Measurements from ENCODE around the gene RAB29. TPM values are rescaled to one million over a fixed set of nuclear protein-coding genes. Genes with fewer than 3 reads are reported as not detected.

RAB29 gene
- total RNA-seq, 4 donors from 2014 or later = 1.1 to 13.9 (median 10.2) TPM

DNA sequence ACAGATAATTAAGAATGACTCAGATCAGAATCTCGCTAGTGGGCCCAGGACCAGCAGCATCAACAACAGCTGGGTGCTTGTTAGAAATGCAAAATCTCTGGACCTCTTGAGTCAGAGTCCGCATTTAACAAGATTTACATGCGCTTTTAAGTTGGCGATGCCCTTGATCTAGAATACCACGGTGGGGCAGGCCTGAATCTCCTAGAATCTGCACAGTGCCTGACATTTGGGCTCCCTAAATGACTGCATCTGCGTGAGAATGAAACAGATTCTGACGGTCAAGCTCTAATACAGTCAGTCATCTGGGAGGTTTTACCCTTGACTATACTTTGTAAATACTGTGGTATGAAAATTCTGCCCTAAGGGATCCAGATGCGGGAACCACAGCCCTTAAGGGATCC is 17.2 kb upstream of the RAB29 start:
- Histone ChIP-seq H3K9me3 (no peaks in the 10 kb centered on the region), H3K4me3 (no peak overlapping the region), H3K36me3 (no peaks in the 10 kb centered on the region), H3K27me3 (no peaks in the 10 kb centered on the region), H3K27ac (no peak overlapping the region), H3K4me1 (no peaks in the 10 kb centered on the region)
- TF ChIP-seq POLR2AphosphoS5 (IDR thresholded peaks at IDR 0.05) (no peak), POLR2A (IDR thresholded peaks at IDR 0.05) (no peak), CTCF (IDR thresholded peaks at IDR 0.05) (no peak), EP300 (IDR thresholded peaks at IDR 0.05; ENCODE audit: low read depth) (no peak)
- in situ Hi-C loops (cut with MboI; ENCODE audit: low pct_ligation_motif_present in 1 of 4, low pct_unique_long_range_greater_than_20kb in 1 of 4, low sequenced_read_pairs in 3 of 4) (loop anchor here (10.0 to 25.0 kb wide), 5 partner anchors 120 to 320 kb away; partner anchors contain the start of gene AVPR1B (in 4 of the 4)), intact Hi-C loops (cut with DNase I; ENCODE audit: low total_unique reads) (no loop called here)
- 60 to 67% methylated on average over 6 to 8 of the region's 8 CpGs for WGBS, 2 donors (ENCODE audit: low coverage in 1 of 2)
- no peak for DNase-seq

DNA sequence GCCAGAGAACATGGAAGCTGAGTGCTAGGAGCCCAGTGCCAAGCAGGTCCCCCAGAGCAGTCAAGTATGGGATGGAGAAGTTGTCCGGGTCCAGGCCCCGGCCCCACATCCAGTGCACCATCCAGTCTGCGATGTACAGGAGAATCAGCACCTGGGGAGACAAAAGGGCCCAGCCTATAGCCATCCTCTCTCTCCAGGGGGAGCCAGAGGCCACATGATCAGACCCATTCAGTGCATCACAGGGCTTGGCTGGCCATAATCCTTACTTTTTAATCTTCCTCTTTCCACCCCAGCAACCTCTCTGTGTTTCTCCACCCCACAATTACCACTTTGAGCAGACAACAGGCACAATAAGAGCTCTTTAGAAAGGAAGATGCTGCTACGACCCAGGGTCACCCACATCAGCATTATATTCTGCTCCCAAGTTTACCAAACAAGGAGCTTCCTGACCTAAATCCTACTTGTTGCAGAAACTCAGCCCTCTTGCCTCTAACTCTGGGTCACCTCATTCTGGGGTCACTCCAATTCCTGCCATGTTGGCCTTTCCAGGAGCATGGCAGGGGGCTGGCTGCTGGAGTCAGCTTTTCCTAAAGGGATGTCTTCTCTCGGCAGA is 16.4 kb upstream of the RAB29 start:
- TF ChIP-seq POLR2A (IDR thresholded peaks at IDR 0.05) (no peak), POLR2AphosphoS5 (IDR thresholded peaks at IDR 0.05) (no peak), EP300 (IDR thresholded peaks at IDR 0.05; ENCODE audit: low read depth) (no peak), CTCF (IDR thresholded peaks at IDR 0.05) (peak; percentile 65 to 78 (median 70))
- H3K36me3 ChIP-seq = no peaks in the 10 kb centered on the region
- no peaks in the 10 kb centered on the region for H3K9me3 ChIP-seq
- in situ Hi-C loops (cut with MboI; ENCODE audit: low pct_ligation_motif_present in 1 of 4, low pct_unique_long_range_greater_than_20kb in 1 of 4, low sequenced_read_pairs in 3 of 4) = loop anchor here (10.0 to 25.0 kb wide), 5 partner anchors 121 to 321 kb away; partner anchors contain the start of gene AVPR1B (in 4 of the 4)
- H3K27ac ChIP-seq = no peak overlapping the region
- WGBS, 2 donors (ENCODE audit: low coverage in 1 of 2) = 47 to 62% methylated on average over 4 to 5 of the region's 5 CpGs
- peak; percentile 63 for DNase-seq
- intact Hi-C loops (cut with DNase I; ENCODE audit: low total_unique reads) = loop anchor here (2.0 kb wide), 1 partner anchor 185 kb away; no protein-coding TSS in a partner anchor
- no peaks in the 10 kb centered on the region for H3K4me1 ChIP-seq
- no peaks in the 10 kb centered on the region for H3K27me3 ChIP-seq
- H3K4me3 ChIP-seq = no peak overlapping the region

- in situ Hi-C loops (cut with MboI; ENCODE audit: low pct_ligation_motif_present in 1 of 4, low pct_unique_long_range_greater_than_20kb in 1 of 4, low sequenced_read_pairs in 3 of 4) (loop anchor here (25.0 kb wide), 3 partner anchors 125 to 325 kb away; partner anchors contain the start of gene AVPR1B (in 4 of the 4)), intact Hi-C loops (cut with DNase I; ENCODE audit: low total_unique reads) (no loop called here)
- no peak overlapping the region for H3K4me3 ChIP-seq
- no peaks in the 10 kb centered on the region for H3K36me3 ChIP-seq
- DNase-seq = no peak
- H3K27ac ChIP-seq = no peak overlapping the region
- H3K4me1 ChIP-seq = no peaks in the 10 kb centered on the region
- TF ChIP-seq POLR2AphosphoS5 (IDR thresholded peaks at IDR 0.05) (no peak), CTCF (IDR thresholded peaks at IDR 0.05) (no peak), POLR2A (IDR thresholded peaks at IDR 0.05) (no peak), EP300 (IDR thresholded peaks at IDR 0.05; ENCODE audit: low read depth) (no peak)
- no peaks in the 10 kb centered on the region for H3K9me3 ChIP-seq
- no peaks in the 10 kb centered on the region for H3K27me3 ChIP-seq
- 90 to 92% methylated on average over 4 to 10 of the region's 10 CpGs for WGBS, 2 donors (ENCODE audit: low coverage in 1 of 2)
These were observed 12.1 kb upstream of the RAB29 start for GRCh38 chr1:205787287-205787916.

DNA sequence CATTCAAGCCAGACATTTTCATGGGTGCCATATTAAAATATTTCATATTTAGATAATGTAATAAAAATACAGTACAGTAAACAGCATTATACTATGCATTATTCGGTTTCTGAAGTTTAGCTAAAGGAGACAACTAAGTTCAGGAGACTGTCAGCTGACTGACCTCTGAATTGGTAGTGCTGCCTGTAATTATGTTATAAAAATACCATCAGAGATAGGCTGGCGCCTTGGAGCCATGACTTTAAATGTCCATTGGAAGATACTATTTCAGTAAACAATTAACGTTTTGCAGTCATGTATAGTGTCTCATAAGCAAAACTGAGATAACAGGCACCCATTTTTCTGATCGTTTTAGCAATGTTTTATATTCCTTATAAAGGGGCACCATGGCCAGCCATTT is 11.3 kb upstream of the RAB29 start:
- WGBS, 2 donors (ENCODE audit: low coverage in 1 of 2) = 29 to 39% methylated on average over 4 of the region's 4 CpGs
- TF ChIP-seq EP300 (IDR thresholded peaks at IDR 0.05; ENCODE audit: low read depth) (no peak), POLR2A (IDR thresholded peaks at IDR 0.05) (no peak), POLR2AphosphoS5 (IDR thresholded peaks at IDR 0.05) (no peak), CTCF (IDR thresholded peaks at IDR 0.05) (no peak)
- intact Hi-C loops (cut with DNase I; ENCODE audit: low total_unique reads) (no loop called here), in situ Hi-C loops (cut with MboI; ENCODE audit: low pct_ligation_motif_present in 1 of 4, low pct_unique_long_range_greater_than_20kb in 1 of 4, low sequenced_read_pairs in 3 of 4) (loop anchor here (25.0 kb wide), 3 partner anchors 126 to 326 kb away; partner anchors contain the start of gene AVPR1B (in 4 of the 4))
- Histone ChIP-seq H3K27ac (no peak overlapping the region), H3K4me1 (no peaks in the 10 kb centered on the region), H3K36me3 (no peaks in the 10 kb centered on the region), H3K27me3 (no peaks in the 10 kb centered on the region), H3K4me3 (no peak overlapping the region), H3K9me3 (no peaks in the 10 kb centered on the region)
- no peak for DNase-seq
